Neutrophil (primary cell): Measurements from ENCODE around the gene GRIK2.

Experiments used
- H3K27ac ChIP-seq: fragments of 200-600 bp; sonication (generic); 2 replicates; pipeline ENCODE4 v1.5.1; 2016; ENCODE audit warnings: mild to moderate bottlenecking, moderate library complexity
- H3K27me3 ChIP-seq: fragments of 200-600 bp; sonication (generic); 2 replicates; pipeline ENCODE4 v1.6.0; 2016; ENCODE audit warnings: mild to moderate bottlenecking
- H3K36me3 ChIP-seq: fragments of 200-600 bp; sonication (generic); 2 replicates; pipeline ENCODE4 v1.5.1; 2017
- H3K4me1 ChIP-seq, 2 experiments: fragments of 200-600 bp in 1 of 2; sonication (generic) in 1 of 2; 1 replicate in 1 of 2; 2 replicates in 1 of 2; pipeline versions ENCODE4 v1.5.1 to v1.6.1; 2013 to 2016; ENCODE audit warnings: low read depth in 1 of 2, low read length in 1 of 2, mild to moderate bottlenecking in 1 of 2, moderate library complexity in 1 of 2; ENCODE audit not compliant: control insufficient read depth in 1 of 2, insufficient read depth in 1 of 2
- H3K4me3 ChIP-seq, 2 experiments: fragments of 200-600 bp in 1 of 2; sonication (generic) in 1 of 2; 1 replicate in 1 of 2; 2 replicates in 1 of 2; pipeline ENCODE4 v1.5.1; 2013 to 2016; ENCODE audit warnings: low read depth in 1 of 2, low read length in 1 of 2, mild to moderate bottlenecking in 1 of 2, moderate library complexity in 1 of 2
- H3K9me3 ChIP-seq: fragments of 200-600 bp; sonication (generic); 2 replicates; pipeline ENCODE4 v1.5.1; 2016
- CTCF ChIP-seq: fragments of 200-600 bp; sonication (generic); IDR thresholded peaks from 2 replicates; pipeline ENCODE4 v1.5.1; 2016; ENCODE audit warnings: antibody characterized with exemption

The GRIK2 gene

GRCh38 chr6:101541894-101542293 is 148.4 kb downstream of the GRIK2 start:
- no peaks in the 10 kb centered on the region for H3K36me3 ChIP-seq
- no peak overlapping the region for H3K4me3 ChIP-seq
- no peaks in the 10 kb centered on the region for H3K4me1 ChIP-seq
- no peaks in the 10 kb centered on the region for H3K27me3 ChIP-seq
- H3K27ac ChIP-seq, result no peak overlapping the region
- no peak for TF ChIP-seq CTCF
- H3K9me3 ChIP-seq, result no peaks in the 10 kb centered on the region

GRCh38 chr6:101543796-101544195 is 150.3 kb downstream of the GRIK2 start:
- no peaks in the 10 kb centered on the region for H3K9me3 ChIP-seq
- no peaks in the 10 kb centered on the region for H3K27me3 ChIP-seq
- no peak overlapping the region for H3K27ac ChIP-seq
- no peaks in the 10 kb centered on the region for H3K4me1 ChIP-seq
- H3K4me3 ChIP-seq, result no peak overlapping the region
- TF ChIP-seq CTCF, result no peak
- H3K36me3 ChIP-seq, result no peaks in the 10 kb centered on the region

GRCh38 chr6:101544286-101544685 is 150.8 kb downstream of the GRIK2 start:
- H3K27ac ChIP-seq, result no peak overlapping the region
- H3K4me3 ChIP-seq, result no peak overlapping the region
- no peak for TF ChIP-seq CTCF
- no peaks in the 10 kb centered on the region for H3K9me3 ChIP-seq
- no peaks in the 10 kb centered on the region for H3K27me3 ChIP-seq
- H3K36me3 ChIP-seq, result no peaks in the 10 kb centered on the region
- no peaks in the 10 kb centered on the region for H3K4me1 ChIP-seq

- H3K4me3 ChIP-seq, result no peak overlapping the region
- no peaks in the 10 kb centered on the region for H3K4me1 ChIP-seq
- no peaks in the 10 kb centered on the region for H3K36me3 ChIP-seq
- no peak overlapping the region for H3K27ac ChIP-seq
- no peak for TF ChIP-seq CTCF
- H3K9me3 ChIP-seq, result no peaks in the 10 kb centered on the region
- no peaks in the 10 kb centered on the region for H3K27me3 ChIP-seq
Observed at GRCh38 chr6:101545191-101545590, 151.7 kb downstream of the GRIK2 start.

- Histone ChIP-seq H3K9me3 (no peaks in the 10 kb centered on the region), H3K27me3 (no peaks in the 10 kb centered on the region), H3K4me3 (no peak overlapping the region), H3K27ac (no peak overlapping the region), H3K4me1 (no peaks in the 10 kb centered on the region), H3K36me3 (no peaks in the 10 kb centered on the region)
- TF ChIP-seq CTCF, result no peak
Observed at GRCh38 chr6:101550451-101550850, 156.9 kb downstream of the GRIK2 start.

GRCh38 chr6:101554231-101554630 is 160.7 kb downstream of the GRIK2 start:
- Histone ChIP-seq H3K27ac (no peak overlapping the region), H3K36me3 (no peaks in the 10 kb centered on the region), H3K4me3 (no peak overlapping the region), H3K9me3 (no peaks in the 10 kb centered on the region), H3K27me3 (no peaks in the 10 kb centered on the region), H3K4me1 (no peaks in the 10 kb centered on the region)
- TF ChIP-seq CTCF, result no peak
